GM11168 (cell line): ENCODE results near the gene COG7.
"Not testable (repeated sequence)": the region's sequence is repeated elsewhere in the genome, so short reads cannot be mapped to it uniquely, and the experiment has no call there.

Experiments used
- in situ Hi-C: fragments of 300-500 bp; cut with MboI; formaldehyde crosslinking; loops from one replicate; pipeline ENCODE4 v1.12.0; 2022; ENCODE audit warnings: low sequenced_read_pairs; ENCODE audit not compliant: unreplicated experiment

COG7 gene

DNA sequence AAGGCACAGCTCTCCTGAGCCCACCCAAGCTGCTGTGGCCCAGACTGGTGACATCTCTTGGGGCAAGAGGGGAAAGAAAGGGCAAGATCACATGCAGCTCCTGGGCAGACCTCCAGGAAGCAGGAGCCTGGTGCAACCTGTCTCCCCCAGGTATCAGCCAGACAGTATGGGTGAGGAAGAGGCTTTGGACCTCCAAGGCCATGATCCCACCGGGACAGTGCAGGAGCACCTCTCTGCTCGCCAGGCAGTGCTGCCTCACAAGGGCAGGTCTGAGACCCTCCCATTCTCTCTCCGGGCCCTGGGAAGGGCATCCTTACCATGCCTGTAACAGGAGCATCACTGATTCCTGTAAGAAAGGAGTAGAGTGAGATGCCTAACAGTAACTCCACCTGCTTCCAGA is 25.6 kb upstream of the COG7 start:
- in situ Hi-C loops, result no loop called here

DNA sequence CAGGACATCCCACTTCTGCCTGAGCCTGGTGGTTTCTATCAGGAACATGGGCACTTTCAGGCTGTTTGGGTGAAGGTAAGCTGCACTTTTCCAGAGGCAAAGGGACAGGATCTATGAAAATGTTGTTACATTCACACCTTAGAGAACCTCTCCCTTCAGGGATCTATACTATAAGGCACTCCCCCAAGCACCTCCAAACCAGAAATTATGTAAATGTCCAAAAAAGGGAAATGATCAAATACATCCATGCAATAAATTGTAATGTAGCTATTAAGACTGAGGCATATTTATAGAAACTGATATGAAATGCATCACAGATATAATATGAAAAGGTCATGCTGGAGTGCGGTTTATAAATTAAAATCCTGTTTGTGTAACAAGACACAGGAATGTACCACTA is 23.3 kb upstream of the COG7 start:
- in situ Hi-C loops, result no loop called here

DNA sequence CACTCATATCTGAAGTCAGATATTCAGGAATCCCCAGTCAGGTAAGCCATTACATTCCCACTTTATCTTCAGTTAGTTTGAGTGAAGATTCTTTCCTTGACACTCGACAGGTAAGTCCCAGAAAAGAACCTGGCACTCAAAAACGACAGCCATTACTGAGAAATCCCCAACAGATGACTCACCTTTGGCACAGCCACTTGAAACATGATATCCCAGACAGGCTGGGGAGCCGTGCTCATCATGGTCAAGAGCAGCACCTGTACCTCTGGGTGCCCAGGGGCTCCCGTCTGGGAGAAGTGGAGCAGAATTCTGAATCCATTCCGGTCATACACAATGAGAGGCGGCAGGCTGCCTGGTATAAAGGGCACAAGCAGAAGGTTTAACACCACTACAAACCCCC is 16.8 kb upstream of the COG7 start:
- in situ Hi-C loops, result no loop called here

DNA sequence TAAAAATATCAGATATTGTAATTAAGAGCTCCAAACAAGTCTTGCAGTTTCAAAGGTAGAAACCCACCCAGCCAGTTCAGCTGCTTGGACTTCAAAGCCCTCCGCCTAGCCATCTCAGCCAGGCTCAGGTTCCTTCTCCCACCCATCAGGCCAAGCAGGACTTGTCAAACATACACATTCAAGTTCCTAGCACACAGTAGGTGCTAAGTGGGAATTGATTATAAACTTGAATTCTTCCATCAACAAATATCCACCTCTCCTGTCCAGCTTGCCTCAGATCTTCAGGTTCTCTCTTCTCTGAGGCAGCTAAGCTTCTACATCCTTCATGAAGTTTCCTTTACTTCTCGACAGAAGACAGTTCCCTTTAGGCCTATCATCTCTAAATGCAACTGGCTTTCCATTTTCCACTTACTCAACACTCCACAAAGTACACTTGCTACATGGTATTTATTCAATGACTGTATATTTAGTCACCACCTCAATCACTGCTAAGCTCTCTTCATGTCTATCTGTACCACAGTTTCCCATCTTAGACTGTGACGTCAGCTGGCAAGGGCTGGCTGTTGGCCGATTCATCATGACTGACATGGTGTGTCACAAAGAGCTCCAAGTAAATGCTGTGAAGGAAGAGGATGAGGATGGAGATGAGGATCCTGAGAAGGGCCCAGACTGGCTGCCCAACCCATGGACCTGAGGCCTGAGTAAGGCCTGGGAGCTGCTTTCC is 13.3 kb upstream of the COG7 start:
- in situ Hi-C loops, result no loop called here

DNA sequence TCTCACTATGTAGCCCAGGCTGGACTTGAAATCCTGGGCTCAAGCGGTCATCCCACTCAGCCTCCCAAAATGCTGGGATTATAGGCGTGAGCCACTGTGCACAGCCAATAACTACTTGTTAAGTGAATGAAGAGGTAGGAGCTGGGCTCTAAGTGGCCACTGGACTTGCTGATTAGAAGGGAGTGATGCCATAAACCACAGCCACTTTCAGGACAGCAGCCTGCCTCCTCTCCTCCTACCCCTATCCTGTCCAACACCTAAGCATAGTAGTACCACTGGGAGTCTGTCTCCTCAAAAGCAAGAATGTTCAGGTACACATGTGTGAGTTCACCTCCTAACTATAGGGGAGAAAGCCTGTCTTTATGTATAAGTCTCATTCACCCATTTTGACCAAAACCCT is 12.2 kb upstream of the COG7 start:
- in situ Hi-C loops, result no loop called here

DNA sequence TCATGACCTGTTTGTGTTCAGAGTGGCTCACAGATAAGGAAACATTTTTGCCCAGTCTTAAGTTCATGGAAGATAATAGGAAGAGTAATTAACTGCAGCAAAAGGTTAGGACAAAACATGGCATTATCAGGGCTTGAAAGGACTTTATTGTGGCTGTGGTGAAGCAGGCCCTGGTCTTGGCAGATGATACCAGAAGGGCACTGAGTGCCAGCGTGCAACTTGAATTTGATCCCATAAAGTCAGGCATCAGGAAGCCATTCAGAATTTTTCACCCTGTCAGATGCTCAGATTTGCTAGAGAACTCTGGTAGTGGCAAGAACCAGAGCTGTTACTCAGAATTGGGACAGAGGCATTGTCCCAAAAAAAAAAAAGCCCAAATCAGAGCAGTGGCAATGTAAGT is 11.2 kb upstream of the COG7 start:
- in situ Hi-C loops, result no loop called here

DNA sequence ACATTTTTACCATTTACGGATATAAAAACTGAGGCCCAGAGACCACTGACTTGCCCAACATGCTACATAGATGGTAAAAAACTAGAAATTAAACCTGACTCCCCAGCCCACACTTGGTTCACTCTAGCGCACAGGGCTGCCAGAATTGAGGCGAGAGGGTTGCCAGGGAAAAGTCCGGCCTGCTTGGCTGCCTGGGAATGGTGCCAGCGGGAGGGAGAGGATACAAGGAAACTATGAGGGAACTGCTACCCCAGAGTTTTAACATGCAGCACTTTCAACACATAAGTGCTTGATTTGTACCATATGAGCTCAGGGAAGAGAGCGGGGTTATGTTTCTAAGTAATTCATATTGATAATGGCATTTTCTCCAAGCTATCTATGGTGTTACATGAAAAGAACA is 10.0 kb upstream of the COG7 start:
- in situ Hi-C loops, result not testable (repeated sequence)

DNA sequence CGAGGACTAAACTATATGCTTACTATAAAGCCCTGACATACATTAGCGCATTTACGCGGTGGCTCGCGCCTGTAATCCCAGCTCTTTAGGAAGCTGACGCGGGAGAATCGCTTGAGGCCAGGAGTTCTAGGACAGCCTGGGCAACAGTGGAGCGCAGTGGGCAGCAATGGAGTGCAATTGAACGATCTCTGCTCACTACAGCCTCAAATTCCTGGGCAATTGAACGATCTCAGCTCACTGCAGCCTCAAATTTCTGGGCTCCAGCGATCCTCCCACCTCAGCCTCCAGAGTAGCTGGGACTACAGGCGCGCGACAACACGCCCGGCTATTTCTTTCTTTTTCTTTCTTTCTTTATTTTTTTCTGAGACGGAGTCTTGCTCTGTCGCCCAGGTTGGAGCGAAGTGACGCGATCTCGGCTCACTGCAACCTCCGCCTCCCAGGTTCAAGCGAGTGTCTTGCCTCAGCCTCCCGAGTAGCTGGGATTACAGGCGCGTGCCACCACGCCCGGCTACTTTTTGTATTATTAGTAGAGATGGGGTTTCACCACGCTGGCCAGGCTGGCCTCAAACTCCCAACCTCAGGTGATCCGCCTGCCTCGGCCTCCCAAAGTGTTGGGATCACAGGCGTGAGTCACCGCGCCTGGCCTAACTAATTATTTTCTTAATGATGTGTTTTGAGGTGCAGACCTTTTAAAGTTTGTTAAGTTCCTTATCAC is 506 bp upstream of the COG7 start:
- in situ Hi-C loops, result no loop called here

DNA sequence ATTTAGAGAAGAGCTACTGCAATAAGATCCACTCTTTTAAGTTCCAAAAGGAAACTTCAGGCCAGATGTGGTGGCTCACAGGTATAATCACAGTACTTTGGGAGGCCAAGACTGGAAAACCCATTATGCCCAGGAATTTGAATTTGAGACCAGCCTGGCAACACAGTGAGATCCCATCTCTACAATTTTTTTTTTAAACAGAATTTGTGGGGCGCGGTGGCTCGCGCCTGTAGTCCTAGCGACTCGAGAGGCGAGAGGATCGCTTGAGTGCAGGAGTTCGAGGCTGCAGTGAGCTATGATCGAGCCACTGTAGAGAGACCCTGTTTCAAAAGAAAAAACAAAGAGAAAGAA is 793 bp downstream of the COG7 start:
- in situ Hi-C loops, result no loop called here

DNA sequence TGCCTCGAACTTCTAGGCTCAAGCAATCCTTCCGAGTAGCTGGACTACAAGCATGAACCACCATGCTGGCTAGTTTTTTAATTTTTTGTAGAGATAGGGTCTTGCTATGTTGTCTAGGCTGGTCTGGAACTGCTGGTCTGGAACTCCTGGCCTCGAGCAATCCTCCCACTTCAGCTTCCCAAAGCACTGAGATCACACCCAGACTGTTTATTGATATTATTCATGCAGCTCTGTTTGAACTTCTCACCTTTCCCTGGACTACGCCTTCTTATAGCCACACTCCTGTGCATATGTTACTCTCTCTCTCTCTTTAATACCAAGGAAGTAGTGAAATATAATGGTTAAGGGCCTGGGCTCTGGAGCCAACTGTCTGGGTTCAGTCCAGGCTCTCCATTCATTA is 4.6 kb downstream of the COG7 start:
- in situ Hi-C loops, result no loop called here

DNA sequence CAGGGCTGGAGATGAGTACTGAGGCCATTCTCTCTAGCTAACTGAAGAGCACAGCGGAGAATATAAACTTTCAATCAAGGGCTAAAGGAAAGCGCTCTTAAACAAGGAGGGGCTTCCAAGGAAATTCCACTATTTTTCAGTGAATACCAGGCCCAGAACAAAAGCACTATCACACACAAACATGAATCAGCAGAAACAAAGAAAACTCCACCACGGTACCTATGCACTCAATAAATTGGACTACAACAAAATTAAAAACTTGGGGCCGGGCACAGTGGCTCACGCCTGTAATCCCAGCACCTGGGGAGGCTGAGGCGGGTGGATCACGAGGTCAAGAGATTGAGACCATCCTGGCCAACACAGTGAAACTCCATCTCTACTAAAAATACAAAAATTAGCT is 15.4 kb downstream of the COG7 start:
- in situ Hi-C loops, result not testable (repeated sequence)

DNA sequence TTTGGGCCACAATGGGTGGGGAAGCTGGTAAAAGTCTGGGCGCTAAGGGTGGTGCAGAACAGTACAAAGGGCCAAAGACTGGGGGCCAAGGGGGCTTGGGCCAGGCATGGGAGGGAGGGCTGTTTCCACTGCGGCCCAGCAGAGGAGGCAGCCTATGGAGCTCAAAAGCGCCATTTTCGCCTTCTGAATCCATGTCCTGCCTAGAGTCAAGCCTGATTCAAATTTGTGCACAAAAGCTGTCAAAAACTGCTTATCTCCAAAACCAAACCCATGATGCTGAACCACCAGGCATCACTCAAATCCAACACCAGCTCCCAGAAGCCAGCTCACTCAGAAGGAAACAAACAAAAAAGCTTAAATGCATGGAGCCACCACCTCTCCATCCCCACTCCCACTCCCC is 16.0 kb downstream of the COG7 start:
- in situ Hi-C loops, result no loop called here

DNA sequence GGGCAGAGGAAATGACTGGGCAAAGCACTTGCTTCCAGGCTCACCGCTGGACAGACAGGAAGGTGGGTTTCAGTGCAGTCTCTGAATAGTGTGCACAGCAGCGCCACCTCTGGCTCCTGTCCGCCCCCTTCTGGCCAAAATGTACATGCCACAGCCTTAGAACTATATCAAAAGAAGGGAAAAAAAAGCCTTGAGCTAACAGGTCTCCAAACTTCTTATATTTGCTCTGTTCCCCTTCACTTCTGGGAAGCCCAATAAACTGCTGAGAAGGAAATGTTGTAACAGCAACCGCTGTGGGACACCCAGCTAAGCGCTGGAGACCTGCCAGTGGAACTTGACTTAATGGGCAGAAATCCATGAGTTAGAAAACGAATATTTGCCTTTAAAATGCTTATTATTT is 17.5 kb downstream of the COG7 start:
- in situ Hi-C loops, result no loop called here

DNA sequence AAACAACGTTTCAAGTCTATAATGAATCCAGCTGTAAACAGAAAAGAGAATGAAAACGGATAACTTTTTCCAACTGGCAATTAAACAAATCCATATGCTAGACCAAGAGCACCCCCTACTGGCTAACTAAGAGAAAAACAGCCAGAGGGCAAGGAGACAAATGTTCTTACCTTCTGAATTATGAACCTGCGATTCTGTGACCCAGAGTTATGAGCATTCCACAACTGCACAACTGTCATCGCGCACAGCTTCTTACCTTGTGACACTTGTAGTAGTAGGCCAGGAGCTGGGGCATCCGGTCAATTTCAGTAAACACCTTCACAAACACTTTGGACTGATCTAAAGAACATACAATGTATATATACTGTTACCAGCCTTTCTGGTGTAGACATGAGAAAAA is 18.6 kb downstream of the COG7 start:
- in situ Hi-C loops, result loop anchor here (5.0 kb wide), 1 partner anchor 257 kb away; no protein-coding TSS in a partner anchor

DNA sequence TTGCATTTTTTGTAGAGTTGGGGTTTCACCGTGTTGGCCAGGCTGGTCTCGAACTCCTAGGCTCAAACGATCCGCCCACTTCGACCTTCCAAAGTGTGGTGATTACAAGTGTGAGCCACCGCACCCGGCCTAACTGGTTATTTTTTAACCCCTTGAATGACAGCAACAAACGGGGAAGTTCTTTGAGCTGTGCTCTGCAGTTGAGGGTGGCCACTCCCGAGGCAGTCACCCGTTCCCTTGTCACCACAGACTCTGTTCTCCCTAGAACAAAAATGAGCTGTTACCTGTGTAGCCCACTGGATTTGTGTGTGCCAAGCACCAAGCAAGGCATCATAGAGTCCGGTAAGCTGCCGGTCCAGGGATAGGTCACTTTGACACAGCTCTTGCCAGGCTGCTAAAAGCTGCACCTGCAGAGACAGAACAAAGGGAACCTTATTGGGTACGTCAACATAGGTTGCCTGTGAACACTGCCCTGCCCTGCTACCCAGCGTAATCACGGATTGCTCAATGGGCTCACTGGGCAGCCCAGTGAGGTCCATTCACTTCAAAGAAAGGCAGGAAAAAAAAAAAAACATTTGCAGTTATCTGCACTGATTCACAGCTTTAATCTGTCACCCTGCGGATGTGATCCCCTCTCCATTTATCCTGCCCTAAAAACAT is 19.6 kb downstream of the COG7 start:
- in situ Hi-C loops, result loop anchor here (5.0 kb wide), 1 partner anchor 256 kb away; no protein-coding TSS in a partner anchor

DNA sequence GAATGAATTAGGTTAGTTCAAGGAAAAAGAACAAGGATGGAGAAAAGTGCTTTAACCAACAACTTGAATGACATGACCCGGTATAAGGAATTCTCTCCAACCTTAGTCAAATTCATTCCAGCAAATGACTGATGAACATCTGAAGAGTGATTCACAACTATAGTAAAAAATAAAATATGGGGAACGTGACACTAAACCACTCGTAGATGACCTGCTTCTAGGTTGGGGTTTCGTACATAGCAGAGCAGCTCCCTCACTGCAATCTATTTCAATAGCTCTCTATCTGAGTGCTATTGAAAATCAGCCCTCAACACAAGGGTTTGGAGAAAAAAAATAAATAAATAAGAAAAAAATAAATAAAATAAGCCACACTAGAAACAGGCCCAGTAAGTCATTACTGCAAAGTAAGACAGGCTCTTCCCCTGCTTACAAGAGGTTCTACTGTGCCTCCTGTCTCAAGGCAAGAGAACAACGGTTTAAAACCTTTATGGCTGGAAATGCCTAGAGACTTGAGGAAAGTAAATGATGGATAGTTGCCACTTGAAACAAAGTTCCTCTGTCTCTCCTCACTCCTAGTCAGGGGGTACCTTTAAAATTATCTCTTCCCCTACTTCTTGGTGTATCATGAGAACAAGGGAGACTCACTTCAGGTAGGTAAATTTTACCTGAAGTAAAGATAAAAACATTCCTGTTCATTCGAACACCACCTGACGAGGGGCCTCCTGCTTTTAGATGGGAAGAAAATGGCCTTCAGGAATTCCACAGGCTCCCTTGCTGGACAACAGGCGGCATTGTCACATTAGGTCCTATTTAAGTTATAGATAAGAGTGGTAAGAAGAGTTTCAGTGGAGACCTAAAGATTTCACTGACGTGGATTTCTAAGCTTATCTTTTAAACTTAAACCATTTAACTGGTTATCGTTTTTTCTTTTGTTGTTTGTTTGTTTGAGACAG is 20.5 kb downstream of the COG7 start:
- in situ Hi-C loops, result loop anchor here (5.0 kb wide), 1 partner anchor 255 kb away; no protein-coding TSS in a partner anchor

DNA sequence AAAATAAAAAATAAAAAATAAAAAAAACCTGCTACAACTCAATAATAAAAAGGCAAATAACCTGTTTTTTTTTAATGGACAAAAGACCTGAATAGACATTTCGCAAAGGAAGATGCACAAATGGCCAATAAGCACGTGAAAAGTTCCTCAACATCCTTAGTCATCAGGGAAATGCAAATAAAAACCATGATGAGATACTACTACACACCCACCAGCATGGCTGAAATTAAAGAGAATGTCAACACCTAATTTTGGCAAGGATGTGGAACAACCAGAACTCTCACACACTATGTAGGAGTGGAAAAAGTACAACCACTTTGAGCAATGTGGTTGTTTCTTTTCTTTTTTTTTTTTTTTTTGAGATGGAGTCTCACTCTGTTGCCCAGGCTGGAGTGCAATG is 24.6 kb downstream of the COG7 start:
- in situ Hi-C loops, result no loop called here

DNA sequence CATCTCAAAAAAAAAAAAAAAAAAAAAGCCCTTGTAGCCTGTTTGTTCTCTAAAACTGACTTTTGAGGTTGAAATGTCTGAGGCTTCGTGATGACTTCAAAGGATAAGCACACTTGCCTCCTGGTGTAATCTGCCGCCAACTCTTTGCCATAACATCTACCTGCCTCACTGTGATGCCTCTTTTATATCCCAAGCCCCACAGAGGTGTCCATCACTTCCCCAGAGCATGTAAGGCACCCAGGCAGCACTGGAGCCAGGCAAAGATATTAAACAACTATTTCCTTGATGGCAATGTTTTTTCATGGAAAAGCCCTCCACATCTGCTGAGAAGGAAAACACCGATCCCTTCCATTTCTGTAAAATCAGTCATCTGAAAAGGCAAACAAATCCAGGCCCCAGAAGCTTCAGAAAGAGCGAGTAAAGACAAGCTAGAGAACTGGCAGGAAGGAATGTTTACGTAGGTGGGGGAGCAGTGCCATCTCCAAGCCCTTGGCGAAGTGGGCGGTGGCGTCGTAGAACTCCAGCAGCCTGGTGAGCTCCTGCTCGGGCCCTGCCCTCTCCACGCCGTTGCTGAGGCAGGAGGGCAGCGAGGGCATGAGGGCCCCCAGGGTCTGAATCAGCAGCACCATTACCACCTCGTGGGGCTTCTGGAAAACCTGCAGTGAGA is 28.6 kb downstream of the COG7 start:
- in situ Hi-C loops, result no loop called here

DNA sequence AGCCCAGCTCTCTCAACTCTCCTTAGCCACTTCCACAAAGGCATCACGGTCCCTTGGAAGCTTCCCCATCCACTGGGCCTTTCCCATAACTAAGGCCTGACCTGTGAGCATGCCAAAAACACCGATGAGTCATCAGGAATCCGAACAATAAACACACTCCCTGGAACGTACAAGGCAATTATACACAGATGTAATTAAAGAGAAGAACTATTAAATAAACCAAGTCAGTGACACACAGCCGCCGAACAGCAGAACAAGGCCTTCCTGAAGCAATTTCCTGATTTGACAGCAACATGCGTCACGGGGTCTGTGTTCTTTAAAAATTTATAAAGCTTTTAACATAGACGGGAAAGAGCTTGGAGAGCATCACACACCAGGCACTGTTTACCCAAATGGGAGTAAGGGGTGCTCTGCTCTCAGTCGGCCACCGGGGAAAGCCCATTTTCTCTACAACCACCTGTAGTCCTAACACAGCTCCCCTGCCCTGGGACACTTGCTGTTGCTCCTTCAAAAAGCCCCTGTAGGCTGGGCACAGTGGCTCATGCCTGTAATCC is 29.4 kb downstream of the COG7 start:
- in situ Hi-C loops, result no loop called here

DNA sequence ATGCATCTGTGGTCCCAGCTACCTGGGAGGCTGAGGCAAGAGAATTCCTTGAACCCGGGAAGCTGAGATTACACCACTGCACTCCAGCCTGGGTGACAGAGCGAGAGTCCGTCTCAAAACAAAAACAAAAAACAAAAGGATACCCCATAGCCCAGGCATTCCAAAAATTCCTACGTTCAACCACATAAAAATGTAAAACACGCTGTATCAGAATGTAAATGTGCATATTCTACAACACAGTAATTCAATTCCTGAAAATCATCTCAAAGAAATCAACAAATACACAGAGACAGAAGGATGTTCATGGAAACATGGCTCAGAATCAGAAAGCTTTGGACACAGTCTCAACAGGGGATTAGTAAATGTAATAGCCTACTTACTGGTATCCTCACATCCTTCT is 33.0 kb downstream of the COG7 start:
- in situ Hi-C loops, result no loop called here
